Measurements from ENCODE around the gene FGD4. TPM values are rescaled to one million over a fixed set of nuclear protein-coding genes. Genes with fewer than 3 reads are reported as not detected.

The FGD4 gene
- total RNA-seq, 2 donors from 2014 or later, result 36.3 to 54.4 TPM

DNA sequence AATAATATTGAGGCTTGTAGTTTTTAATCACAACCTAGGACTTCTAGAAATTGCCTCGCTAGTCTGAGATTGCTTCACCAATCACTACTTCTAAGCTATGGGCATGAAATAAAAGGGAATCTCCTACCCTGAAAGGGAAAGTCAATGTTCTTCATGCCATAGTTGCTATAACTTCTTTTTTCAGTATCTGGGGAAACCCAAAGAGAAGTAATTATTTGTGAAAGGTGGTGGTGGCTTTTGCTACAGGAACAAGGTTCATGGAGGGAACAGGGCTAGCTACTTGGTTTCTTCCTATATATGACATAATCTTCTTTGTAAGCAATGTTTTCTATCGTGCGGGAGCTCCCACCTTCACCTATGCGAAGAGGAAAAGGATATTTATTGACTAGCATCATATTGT is 218.2 kb downstream of the FGD4 start:
- Histone ChIP-seq H3K36me3 (replicated peaks in 1 of 2; ENCODE audit: insufficient read depth in 1 of 2, low read depth in 2 of 2) (peaks cover 0 to 9% of the 10 kb centered on the region in 2 donors), H3K4me3 (no peak overlapping the region), H3K9me3 (no peaks in the 10 kb centered on the region), H3K27me3 (no peaks in the 10 kb centered on the region), H3K27ac (no peak overlapping the region), H3K4me1 (no peaks in the 10 kb centered on the region)
- WGBS, 2 donors, result 86 to 90% methylated on average over 4 of the region's 4 CpGs
- DNase-seq, result no peak
- intact Hi-C loops (cut with DNase I), result no loop called here
- ATAC-seq, result no peak
- TF ChIP-seq POLR2A (IDR thresholded peaks at IDR 0.05), result no peak
- TF ChIP-seq, protein P1, sequence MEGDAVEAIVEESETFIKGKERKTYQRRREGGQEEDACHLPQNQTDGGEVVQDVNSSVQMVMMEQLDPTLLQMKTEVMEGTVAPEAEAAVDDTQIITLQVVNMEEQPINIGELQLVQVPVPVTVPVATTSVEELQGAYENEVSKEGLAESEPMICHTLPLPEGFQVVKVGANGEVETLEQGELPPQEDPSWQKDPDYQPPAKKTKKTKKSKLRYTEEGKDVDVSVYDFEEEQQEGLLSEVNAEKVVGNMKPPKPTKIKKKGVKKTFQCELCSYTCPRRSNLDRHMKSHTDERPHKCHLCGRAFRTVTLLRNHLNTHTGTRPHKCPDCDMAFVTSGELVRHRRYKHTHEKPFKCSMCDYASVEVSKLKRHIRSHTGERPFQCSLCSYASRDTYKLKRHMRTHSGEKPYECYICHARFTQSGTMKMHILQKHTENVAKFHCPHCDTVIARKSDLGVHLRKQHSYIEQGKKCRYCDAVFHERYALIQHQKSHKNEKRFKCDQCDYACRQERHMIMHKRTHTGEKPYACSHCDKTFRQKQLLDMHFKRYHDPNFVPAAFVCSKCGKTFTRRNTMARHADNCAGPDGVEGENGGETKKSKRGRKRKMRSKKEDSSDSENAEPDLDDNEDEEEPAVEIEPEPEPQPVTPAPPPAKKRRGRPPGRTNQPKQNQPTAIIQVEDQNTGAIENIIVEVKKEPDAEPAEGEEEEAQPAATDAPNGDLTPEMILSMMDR (IDR thresholded peaks at IDR 0.05), result no peak

DNA sequence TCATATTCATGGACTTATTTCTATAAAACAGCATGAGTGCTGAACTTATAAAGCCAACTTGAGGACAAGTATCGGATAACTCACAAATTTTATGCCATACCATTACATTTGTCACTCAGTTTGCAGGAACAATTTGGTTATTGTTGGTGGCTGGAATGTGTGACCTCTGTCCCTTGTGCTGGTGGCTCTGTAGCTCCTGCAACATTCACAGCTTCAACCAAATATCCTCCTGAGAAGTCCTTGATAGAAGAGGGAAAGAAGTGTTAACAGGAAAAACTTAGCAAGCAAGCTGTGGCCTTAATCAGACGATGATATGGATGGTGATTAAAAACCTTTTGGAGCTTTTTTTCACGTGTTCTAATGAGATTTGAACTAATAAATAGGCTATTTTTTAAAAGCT is 218.8 kb downstream of the FGD4 start:
- DNase-seq (no peak), ATAC-seq (no peak)
- Histone ChIP-seq H3K4me3 (no peak overlapping the region), H3K4me1 (no peaks in the 10 kb centered on the region), H3K9me3 (no peaks in the 10 kb centered on the region), H3K36me3 (replicated peaks in 1 of 2; ENCODE audit: insufficient read depth in 1 of 2, low read depth in 2 of 2) (peaks cover 0 to 6% of the 10 kb centered on the region in 2 donors), H3K27ac (no peak overlapping the region), H3K27me3 (no peaks in the 10 kb centered on the region)
- intact Hi-C loops (cut with DNase I), result no loop called here
- 48 to 66% methylated on average over 3 of the region's 3 CpGs for WGBS, 2 donors
- no peak for TF ChIP-seq POLR2A (IDR thresholded peaks at IDR 0.05)
- TF ChIP-seq, protein P1 (IDR thresholded peaks at IDR 0.05), result no peak

DNA sequence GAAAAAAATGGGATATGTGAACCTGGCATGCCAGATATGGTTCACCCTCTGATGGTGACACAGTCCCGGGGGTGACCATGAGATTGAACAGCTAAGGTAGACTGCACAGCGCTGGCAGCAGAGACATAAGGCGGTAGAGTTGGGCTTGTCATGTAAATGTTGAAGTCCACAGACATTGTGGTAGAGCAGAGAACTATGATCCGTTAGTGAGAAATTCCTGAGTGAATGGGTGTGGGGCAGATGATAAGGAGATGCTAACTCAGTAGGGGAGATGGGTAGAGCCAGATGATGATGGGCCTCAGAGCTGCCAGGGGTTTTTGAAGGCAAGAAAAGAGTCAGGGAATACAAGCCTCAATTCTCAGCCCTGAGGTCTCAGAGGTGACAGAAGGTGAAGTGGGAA is 228.6 kb downstream of the FGD4 start:
- peaks cover 5 to 30% of the 10 kb centered on the region in 2 donors for H3K36me3 ChIP-seq (replicated peaks in 1 of 2; ENCODE audit: insufficient read depth in 1 of 2, low read depth in 2 of 2)
- H3K4me1 ChIP-seq, result no peaks in the 10 kb centered on the region
- intact Hi-C loops (cut with DNase I), result no loop called here
- H3K9me3 ChIP-seq, result no peaks in the 10 kb centered on the region
- no peak overlapping the region for H3K4me3 ChIP-seq
- TF ChIP-seq, protein P1 (IDR thresholded peaks at IDR 0.05), result no peak
- TF ChIP-seq POLR2A (IDR thresholded peaks at IDR 0.05), result no peak
- ATAC-seq (no peak), DNase-seq (no peak)
- no peak overlapping the region for H3K27ac ChIP-seq
- H3K27me3 ChIP-seq, result no peaks in the 10 kb centered on the region
- 89 to 94% methylated on average over 4 of the region's 4 CpGs for WGBS, 2 donors

DNA sequence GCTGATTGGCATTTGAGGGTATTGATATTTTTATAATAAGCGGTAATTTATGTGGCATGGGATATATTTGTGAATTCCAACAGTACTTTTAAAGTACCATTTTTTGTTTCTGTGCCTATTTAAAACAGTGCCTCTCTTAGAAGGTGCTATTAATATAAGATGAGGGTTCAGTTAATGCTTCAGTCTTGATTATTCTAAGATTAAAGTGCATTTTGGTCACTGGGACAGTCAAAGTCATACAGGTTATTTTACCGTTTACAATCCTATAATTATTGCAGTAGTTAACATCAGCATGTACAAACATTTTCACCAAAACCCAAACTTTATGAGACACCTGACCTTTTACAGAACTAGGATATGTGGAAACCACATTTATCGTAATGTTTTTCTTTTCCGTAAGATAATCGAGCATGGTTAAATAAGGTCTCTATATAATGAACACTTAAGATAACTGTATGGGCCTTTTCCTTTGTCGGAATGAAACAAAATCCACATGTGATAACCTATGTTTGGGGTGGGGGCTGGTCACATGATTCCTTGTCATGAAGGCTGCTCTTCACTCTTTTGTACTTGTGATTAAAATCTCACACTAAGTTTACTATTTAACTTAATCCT is 242.0 kb downstream of the FGD4 start:
- H3K36me3 ChIP-seq (replicated peaks in 1 of 2; ENCODE audit: insufficient read depth in 1 of 2, low read depth in 2 of 2), result peaks cover 0 to 16% of the 10 kb centered on the region in 2 donors
- ATAC-seq (no peak), DNase-seq (no peak)
- H3K4me1 ChIP-seq, result no peaks in the 10 kb centered on the region
- no peaks in the 10 kb centered on the region for H3K9me3 ChIP-seq
- 91 to 95% methylated on average over 6 of the region's 6 CpGs for WGBS, 2 donors
- no peak overlapping the region for H3K4me3 ChIP-seq
- H3K27me3 ChIP-seq, result no peaks in the 10 kb centered on the region
- no peak overlapping the region for H3K27ac ChIP-seq
- intact Hi-C loops (cut with DNase I), result no loop called here
- no peak for TF ChIP-seq POLR2A (IDR thresholded peaks at IDR 0.05)
- TF ChIP-seq, protein P1 (IDR thresholded peaks at IDR 0.05), result no peak

DNA sequence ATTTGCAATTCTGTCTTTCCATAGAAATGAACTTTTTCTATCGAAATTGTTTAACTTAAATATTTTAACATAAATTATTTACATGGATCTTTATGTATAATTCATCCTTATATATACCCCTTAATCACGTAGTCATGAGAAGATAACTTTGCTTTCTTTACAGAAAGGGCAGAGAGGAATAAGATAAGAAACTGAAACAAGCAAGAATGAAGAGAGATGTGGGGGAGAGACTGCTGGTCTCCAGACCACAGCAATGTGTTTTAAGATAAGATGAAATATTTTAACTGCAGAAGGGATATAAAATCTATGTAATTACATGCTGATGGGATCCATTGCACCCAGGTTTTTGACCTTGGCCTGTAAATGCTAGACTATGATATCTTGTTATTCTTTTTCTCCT is 245.1 kb downstream of the FGD4 start:
- no peak for ATAC-seq
- Histone ChIP-seq H3K27ac (no peak overlapping the region), H3K9me3 (no peaks in the 10 kb centered on the region), H3K36me3 (replicated peaks in 1 of 2; ENCODE audit: insufficient read depth in 1 of 2, low read depth in 2 of 2) (peaks cover 0 to 6% of the 10 kb centered on the region in 2 donors), H3K27me3 (no peaks in the 10 kb centered on the region), H3K4me3 (no peak overlapping the region), H3K4me1 (no peaks in the 10 kb centered on the region)
- no peak for TF ChIP-seq POLR2A (IDR thresholded peaks at IDR 0.05)
- TF ChIP-seq, protein P1 (IDR thresholded peaks at IDR 0.05), result no peak
- no peak for DNase-seq
- 75 to 85% methylated on average over 2 of the region's 2 CpGs for WGBS, 2 donors
- intact Hi-C loops (cut with DNase I), result no loop called here

All from body of pancreas (tissue), 4 donors.